Activated CD4-positive, alpha-beta T cell treated with anti-CD3 and anti-CD28 coated beads, Interleukin-2, amount 10 ng/mL, durations not matched to agents 24 days and 14 days (primary cell): ENCODE results near the gene HOXB9. TPM values are rescaled to one million over a fixed set of nuclear protein-coding genes. Genes with fewer than 3 reads are reported as not detected.
A peak's percentile ranks its signal among the peaks of the same experiment; 100 is the strongest.

Experiments used
- DNase-seq: peaks from one replicate; pipeline ENCODE4 v3.0.0; 2022
- H3K27ac Mint-ChIP-seq: one replicate; pipeline ENCODE4 v1.8.0; 2022; ENCODE audit warnings: mild to moderate bottlenecking, mixed read lengths
- H3K27me3 Mint-ChIP-seq: one replicate; pipeline ENCODE4 v1.8.0; 2022; ENCODE audit warnings: mixed read lengths
- H3K36me3 Mint-ChIP-seq: one replicate; pipeline ENCODE4 v1.8.0; 2022; ENCODE audit warnings: low read depth, mild to moderate bottlenecking, mixed read lengths
- H3K4me1 Mint-ChIP-seq: one replicate; pipeline ENCODE4 v1.8.0; 2021; ENCODE audit warnings: mixed read lengths
- H3K4me3 Mint-ChIP-seq: one replicate; pipeline ENCODE4 v1.8.0; 2022; ENCODE audit warnings: mild to moderate bottlenecking, moderate library complexity, mixed read lengths
- H3K9me3 Mint-ChIP-seq: one replicate; pipeline ENCODE4 v1.8.0; 2021; ENCODE audit warnings: mixed read lengths
- intact Hi-C: fragments of 100-400 bp; cut with micrococcal nuclease; formaldehyde crosslinking; loops from one replicate; pipeline ENCODE4 v1.15.1; 2023
- total RNA-seq: library from RNA; stranded (reverse); gene quantifications from 2 replicates; pipeline ENCODE4 v1.2.3, GENCODE V29; 2022

The HOXB9 gene
- total RNA-seq, 1 donor from 2014 or later = 0.30 TPM

DNA sequence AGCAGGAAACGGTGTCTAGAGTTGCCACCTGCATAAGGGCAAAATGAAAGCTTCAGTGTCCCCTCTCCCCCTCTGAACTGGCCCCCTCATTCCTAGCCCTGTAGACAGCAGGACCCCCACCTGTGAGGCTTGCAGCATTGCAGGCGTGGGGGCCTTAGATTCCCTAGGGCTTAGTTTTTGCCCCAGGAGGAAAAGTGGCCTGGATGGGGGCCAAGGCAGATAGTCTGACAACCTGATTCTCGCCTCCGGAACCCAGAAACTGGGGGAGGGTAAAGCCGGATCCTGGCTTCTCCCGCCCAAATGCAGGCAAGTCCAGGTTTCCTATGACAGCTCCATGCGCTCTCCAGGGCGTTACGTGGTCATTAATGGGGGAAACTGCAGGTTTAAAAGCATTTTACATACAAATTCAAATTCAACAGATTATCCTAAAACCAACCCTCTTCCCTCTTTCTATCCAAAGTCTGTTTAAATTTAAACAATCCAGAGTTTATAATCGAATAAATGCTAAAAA is 20.7 kb downstream of the HOXB9 start:
- intact Hi-C loops = no loop called here
- peaks cover 82% of the 10 kb centered on the region for H3K27me3 Mint-ChIP-seq
- DNase-seq = no peak
- H3K4me1 Mint-ChIP-seq = peaks cover 19% of the 10 kb centered on the region
- H3K9me3 Mint-ChIP-seq = no peaks in the 10 kb centered on the region
- no peak overlapping the region for H3K4me3 Mint-ChIP-seq
- H3K36me3 Mint-ChIP-seq = no peaks in the 10 kb centered on the region
- H3K27ac Mint-ChIP-seq = no peak overlapping the region

DNA sequence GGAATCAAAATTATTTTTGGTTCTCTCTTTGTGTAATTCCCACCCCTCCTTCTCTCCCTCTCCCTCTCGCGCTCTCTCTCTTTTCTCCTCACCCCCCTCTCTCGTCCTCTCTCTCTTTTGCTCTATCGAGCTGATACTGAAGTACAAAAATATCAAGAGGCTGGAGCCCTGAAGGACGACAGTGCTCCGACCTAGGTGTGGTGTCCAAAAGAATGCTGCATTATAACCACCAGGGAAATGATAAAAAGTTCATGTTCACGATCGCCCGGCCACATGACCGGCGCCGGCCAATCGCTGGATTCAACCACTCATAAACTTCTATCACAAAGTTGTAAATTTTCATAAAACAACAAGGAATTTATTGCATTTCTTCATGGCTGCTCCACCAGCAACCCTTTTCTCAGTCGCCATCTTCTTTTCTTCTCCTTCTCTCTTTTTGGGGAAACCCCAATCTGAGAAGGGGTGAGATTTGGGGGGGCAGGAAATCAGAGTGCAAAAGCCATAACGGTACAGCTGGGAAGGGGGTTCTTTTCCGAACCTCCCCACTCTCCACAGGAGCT is 21.3 kb downstream of the HOXB9 start, which contains the start of gene HOXB6:
HOXB6 (minus strand) TSS at position 217 of the 560 bp plus-strand sequence. CDS start 6,836 bp downstream, outside the sequence.
- intact Hi-C loops = no loop called here
- no peak within 1 kb of the TSS for H3K27ac Mint-ChIP-seq
- H3K36me3 Mint-ChIP-seq = no peaks in the 10 kb centered on the region
- peaks cover 87% of the 10 kb centered on the region for H3K27me3 Mint-ChIP-seq
- peaks cover 19% of the 10 kb centered on the region for H3K4me1 Mint-ChIP-seq
- DNase-seq = no peak
- peak within 1 kb of the TSS; percentile 21 for H3K4me3 Mint-ChIP-seq
- no peaks in the 10 kb centered on the region for H3K9me3 Mint-ChIP-seq

DNA sequence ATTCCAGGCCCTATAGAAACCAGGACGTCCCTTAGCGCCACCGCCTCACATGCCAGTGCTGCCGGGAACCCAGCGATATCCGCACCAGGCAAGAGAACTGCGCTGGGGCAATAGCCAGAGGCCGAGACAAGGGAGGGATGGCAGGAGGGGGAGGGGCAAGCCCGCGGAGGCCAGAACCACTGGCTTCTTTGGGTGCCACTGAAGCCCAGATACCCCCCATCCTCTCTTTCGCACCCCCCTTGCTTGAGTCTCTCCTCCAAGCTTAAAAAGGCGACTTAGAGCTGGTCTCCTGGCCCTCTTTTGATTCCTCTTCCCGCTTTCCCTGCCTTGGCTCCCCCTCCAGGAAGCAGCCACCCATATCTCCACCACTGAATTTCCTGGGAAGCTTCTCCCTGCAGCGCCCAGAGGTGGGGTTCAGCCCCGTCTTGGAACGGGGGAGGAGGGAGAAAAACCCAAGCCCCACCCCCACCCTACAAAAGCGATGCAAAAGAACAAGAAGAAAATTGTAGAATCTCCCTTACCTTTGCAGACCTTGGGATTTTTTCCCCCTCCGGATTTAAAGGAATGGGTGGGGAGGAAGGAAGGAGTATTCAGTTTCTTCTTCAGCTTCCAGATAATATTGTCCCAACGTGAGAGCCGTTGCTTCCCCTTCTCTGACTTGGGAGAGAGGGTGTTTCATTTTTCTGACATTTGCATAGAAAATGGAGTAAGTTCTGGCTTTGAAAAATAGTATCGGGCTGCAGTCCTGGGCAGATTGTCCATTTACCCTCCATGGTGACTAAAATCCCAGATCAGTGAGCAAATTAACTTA is 22.0 kb downstream of the HOXB9 start:
- H3K4me3 Mint-ChIP-seq = no peak overlapping the region
- no peaks in the 10 kb centered on the region for H3K9me3 Mint-ChIP-seq
- no peak overlapping the region for H3K27ac Mint-ChIP-seq
- no peaks in the 10 kb centered on the region for H3K36me3 Mint-ChIP-seq
- DNase-seq = no peak
- H3K4me1 Mint-ChIP-seq = peaks cover 19% of the 10 kb centered on the region
- intact Hi-C loops = no loop called here
- peaks cover 87% of the 10 kb centered on the region for H3K27me3 Mint-ChIP-seq

DNA sequence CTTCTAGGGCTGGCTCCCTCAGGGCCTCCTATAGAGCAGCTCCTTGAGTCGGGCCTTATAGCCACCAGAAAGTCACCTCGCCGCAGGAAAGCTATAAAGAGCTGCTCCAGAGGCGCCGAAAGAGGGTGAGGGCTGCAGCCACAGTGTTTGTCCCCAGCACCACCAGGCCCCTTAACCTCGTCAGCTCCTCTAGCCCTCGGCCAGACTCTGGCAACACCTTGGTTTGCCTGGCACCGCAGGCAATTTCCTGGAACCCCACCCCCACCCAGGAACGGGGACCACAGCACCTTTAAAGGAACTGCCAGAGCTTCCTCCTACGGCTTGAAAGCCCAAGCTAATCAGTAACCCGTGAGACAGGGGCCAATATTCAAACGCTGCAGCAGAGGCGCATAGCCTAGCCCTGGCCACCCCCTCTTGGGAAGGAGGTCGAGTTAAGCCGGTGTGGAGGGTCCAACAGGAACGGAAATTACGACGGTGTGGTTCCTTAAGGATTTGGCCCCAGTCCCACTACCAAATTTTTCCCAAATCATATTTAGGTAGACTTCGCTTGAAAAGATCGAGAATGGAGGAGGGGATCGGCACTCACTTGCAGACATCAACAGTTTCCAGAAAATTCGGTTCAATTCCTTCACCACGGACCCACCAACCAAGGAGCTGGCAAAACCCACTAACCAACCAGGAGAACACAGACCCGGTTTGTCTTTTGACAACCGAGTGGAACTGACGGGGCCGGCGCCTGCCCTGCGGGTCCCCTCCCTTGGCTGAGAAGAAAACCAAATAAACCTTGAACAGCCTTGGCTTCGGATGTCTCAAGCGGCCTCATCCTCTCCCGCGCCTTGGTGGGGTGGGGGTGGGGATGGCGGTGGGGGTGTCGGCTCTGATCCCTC is 24.4 kb downstream of the HOXB9 start:
- peaks cover 90% of the 10 kb centered on the region for H3K27me3 Mint-ChIP-seq
- H3K4me3 Mint-ChIP-seq = no peak overlapping the region
- H3K4me1 Mint-ChIP-seq = peaks cover 36% of the 10 kb centered on the region
- no peaks in the 10 kb centered on the region for H3K9me3 Mint-ChIP-seq
- H3K27ac Mint-ChIP-seq = no peak overlapping the region
- H3K36me3 Mint-ChIP-seq = no peaks in the 10 kb centered on the region
- no peak for DNase-seq
- intact Hi-C loops = no loop called here

DNA sequence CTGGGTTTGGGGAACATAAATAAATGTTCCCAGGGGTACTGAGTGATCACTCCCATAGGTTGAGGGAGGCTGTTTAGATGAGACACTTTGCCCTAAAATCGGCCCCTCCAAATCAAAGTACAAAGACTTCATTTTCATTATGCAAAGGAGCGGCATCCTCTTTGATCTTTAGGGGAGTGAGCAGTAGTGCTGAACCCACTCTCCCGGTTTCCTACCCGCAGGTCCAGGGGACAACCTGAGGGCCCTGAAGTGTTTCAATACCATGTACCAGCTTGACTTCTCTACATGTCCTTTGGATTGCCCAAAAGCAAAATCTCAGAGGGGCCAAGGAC is 25.0 kb downstream of the HOXB9 start:
- no peak overlapping the region for H3K27ac Mint-ChIP-seq
- H3K9me3 Mint-ChIP-seq = no peaks in the 10 kb centered on the region
- H3K36me3 Mint-ChIP-seq = no peaks in the 10 kb centered on the region
- H3K4me1 Mint-ChIP-seq = peaks cover 42% of the 10 kb centered on the region
- DNase-seq = no peak
- intact Hi-C loops = no loop called here
- H3K4me3 Mint-ChIP-seq = no peak overlapping the region
- H3K27me3 Mint-ChIP-seq = peaks cover 91% of the 10 kb centered on the region

DNA sequence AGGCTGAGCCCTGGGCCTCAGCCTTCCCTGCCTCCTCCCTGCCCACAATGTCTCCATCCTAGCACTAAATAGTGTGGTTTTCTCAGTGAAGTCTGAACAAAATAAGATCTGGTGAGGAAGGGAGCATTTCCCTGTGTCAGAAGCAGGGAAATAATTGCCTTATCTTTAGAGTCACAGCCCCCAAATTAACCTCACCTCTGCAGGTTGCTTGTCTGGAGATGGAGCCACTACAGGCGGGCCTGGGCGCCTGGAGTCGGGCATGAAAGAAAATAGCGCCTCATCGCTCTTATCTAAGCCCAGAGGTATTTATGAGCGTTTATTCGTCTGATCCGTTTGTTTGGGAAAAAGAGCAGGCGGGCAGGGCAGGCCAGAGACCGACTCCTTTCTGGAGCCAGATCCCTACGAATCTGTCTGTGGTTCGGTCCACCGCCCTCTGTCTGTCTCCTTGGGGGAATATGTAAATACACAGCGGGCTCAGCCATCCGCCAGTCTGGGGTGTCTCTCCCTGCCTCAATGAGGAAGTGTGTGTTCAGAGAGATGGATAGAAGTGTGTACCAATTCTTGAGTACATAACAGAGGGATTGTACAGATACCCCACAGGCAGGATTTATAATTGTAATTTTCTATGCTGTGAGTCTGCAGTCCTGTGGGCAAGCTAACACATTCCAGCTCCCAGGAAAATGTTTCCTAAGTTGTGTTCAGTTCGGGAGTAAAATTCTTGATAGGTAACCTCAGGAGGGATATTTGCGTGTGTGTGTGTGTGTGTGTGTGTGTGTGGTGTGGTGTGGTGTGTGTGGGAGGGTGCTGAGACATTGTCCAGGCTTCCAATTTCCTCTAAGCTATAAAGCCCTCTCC is 25.7 kb downstream of the HOXB9 start:
- Mint-ChIP-seq H3K36me3 (no peaks in the 10 kb centered on the region), H3K27me3 (peaks cover 93% of the 10 kb centered on the region), H3K9me3 (no peaks in the 10 kb centered on the region), H3K4me3 (no peak overlapping the region), H3K4me1 (peaks cover 44% of the 10 kb centered on the region), H3K27ac (no peak overlapping the region)
- DNase-seq = no peak
- intact Hi-C loops = no loop called here

DNA sequence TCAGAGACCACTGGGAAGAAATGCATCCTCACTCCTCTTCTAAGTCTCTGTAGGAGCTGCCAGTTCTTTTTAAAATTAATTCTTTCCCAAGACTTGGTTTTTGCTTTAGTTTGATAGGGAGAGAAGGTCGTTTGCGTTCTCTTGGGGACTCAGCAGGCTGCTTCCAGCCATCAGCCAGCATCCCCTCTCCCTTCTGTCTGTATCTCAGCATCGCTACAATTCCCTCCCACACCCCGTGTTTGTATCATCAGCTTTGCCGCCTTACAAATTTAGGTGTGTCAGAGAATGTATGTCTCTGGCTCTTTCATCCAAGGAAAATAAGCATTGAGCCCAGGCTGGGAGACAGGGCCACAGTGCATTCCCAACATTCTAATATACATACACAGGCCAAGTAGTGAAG is 26.8 kb downstream of the HOXB9 start:
- Mint-ChIP-seq H3K9me3 (no peaks in the 10 kb centered on the region), H3K4me3 (no peak overlapping the region), H3K27ac (no peak overlapping the region), H3K4me1 (peaks cover 42% of the 10 kb centered on the region), H3K36me3 (no peaks in the 10 kb centered on the region), H3K27me3 (peaks cover 90% of the 10 kb centered on the region)
- intact Hi-C loops = loop anchor here (5.0 to 10.0 kb wide), 4 partner anchors 123 to 495 kb away; partner anchors contain the start of genes CBX1, PRAC1, PRAC2 and SNX11
- no peak for DNase-seq

DNA sequence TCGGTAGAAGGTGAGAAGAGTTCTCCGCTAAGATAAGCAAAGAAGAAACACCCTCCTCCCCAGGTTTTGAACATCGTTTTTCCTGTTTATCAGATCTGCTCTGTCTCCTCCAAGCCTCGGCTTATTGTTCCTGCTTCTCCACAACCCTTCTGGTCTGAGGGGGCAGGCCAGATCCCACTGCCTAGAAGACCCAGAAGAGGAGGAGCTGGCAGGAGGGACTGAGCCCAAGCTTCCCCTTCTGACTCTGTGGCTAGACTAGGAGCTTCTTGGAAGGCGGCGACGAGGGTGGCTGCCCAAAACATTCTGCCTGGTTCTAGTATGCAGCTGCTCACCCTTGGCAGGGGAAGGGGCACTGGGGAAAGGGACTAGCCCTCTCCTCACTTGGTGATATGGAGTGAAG is 27.4 kb downstream of the HOXB9 start:
- H3K27me3 Mint-ChIP-seq = peaks cover 90% of the 10 kb centered on the region
- peak overlapping the region; percentile 71 for H3K4me3 Mint-ChIP-seq
- peaks cover 45% of the 10 kb centered on the region for H3K4me1 Mint-ChIP-seq
- no peak for DNase-seq
- intact Hi-C loops = loop anchor here (5.0 to 10.0 kb wide), 4 partner anchors 124 to 494 kb away; partner anchors contain the start of genes CBX1, PRAC1, PRAC2 and SNX11
- H3K36me3 Mint-ChIP-seq = no peaks in the 10 kb centered on the region
- no peak overlapping the region for H3K27ac Mint-ChIP-seq
- no peaks in the 10 kb centered on the region for H3K9me3 Mint-ChIP-seq

DNA sequence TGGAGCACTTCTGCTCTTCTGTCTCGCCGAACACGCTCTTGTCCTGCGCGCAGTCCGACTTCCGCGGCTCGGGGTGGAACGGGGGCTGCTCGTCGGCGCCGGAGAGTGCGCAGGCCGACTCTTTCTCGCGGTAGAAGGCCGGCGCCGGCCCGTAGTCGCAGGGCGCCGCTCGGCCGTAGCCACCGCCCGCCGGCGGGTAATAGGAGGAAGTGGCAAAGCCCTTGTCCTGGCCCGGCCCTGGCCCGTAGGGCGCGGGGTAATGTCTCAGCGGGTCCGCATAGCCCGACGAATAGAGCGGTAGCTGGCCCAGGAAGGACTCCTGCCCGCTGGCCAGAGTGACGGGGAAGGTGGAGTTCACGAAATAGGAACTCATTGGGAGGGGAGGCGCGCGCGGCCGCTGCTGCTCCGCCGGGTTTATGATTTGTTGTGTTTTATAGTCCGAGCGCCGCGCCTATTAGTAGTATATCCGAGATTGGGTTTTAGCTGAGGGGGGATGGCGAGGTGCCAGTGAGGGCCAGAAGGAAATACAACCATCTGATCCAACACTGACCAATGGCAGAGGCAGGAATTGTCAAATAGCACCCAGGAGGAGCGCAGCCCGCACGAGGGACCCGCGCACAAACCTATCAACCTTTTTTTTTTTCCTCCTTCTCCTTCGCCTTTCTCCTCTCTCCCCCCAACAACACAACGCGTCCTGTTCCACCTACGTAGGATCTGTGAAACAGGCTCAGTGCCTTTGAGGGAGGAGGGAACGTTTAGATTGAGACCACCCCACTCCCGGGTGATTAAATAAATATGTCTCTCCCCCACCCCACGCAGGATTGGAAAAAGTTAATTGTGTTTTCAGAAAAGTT is 28.2 kb downstream of the HOXB9 start:
- peak overlapping the region; percentile 71 for H3K4me3 Mint-ChIP-seq
- peaks cover 46% of the 10 kb centered on the region for H3K4me1 Mint-ChIP-seq
- peaks cover 89% of the 10 kb centered on the region for H3K27me3 Mint-ChIP-seq
- peak; percentile 86 for DNase-seq
- intact Hi-C loops = loop anchor here (1.0 to 10.0 kb wide), 6 partner anchors 13 to 493 kb away; partner anchors contain the start of genes CBX1, HOXB7, PRAC1 and PRAC2
- peak overlapping the region; percentile 34 for H3K27ac Mint-ChIP-seq
- no peaks in the 10 kb centered on the region for H3K36me3 Mint-ChIP-seq
- H3K9me3 Mint-ChIP-seq = no peaks in the 10 kb centered on the region

DNA sequence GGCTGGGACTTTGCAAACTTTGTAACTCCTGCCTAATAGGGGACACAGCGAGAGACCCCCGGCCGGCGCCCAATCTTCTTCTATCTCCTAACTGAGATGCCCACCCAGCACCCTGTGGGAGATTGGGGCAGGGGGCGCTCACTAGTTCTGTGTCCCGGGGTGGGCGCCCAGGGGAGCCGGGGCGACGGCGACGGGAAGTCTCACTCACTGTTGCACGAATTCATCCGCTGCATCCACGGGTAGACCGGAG is 28.7 kb downstream of the HOXB9 start:
- Mint-ChIP-seq H3K27me3 (peaks cover 89% of the 10 kb centered on the region), H3K36me3 (no peaks in the 10 kb centered on the region), H3K4me3 (peak overlapping the region; percentile 71), H3K4me1 (peaks cover 46% of the 10 kb centered on the region), H3K9me3 (no peaks in the 10 kb centered on the region), H3K27ac (peak overlapping the region; percentile 34)
- intact Hi-C loops = loop anchor here (1.0 to 10.0 kb wide), 6 partner anchors 13 to 493 kb away; partner anchors contain the start of genes CBX1, HOXB7, PRAC1 and PRAC2
- no peak for DNase-seq

DNA sequence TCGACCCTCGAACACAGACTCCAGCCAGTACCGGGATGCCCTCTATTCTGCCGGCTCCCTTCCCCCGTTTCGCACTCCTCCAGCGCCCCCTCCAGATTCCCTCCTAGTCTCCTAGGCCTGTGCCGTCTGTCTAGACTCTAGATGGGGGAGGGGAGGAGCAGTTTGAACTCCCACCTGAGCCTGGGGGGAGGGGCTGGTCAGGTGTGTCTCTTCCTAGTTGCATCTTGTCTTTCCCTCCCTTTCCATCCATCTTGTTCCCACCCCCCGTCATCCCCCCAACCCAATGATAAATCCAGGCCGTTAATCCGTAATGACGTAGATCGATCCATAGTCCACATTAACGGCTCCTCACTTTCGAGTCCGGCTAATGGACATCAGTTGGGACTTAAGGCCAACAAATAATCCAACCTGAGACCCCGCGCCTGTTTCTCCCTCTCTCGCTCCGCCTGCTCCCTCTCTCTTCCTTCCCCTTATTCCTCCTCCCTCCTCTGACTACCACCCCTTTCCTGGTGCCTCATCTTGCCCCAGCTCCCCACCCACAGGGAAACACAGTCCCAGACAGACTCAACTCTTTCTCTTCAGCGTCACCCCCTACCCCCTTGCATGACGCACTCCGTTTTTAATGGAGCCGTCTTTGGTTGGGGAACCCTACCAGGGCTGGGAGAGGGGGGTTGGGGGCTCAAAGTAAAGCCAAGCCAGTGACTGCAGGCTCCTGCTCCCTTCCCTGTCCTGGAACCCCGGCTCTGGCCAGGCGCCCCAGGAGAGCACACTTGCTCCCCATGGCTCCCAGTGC is 29.2 kb downstream of the HOXB9 start:
- Mint-ChIP-seq H3K27ac (peak overlapping the region; percentile 81), H3K27me3 (peaks cover 89% of the 10 kb centered on the region), H3K36me3 (no peaks in the 10 kb centered on the region), H3K4me3 (peak overlapping the region; percentile 71), H3K9me3 (no peaks in the 10 kb centered on the region), H3K4me1 (peaks cover 44% of the 10 kb centered on the region)
- no peak for DNase-seq
- intact Hi-C loops = loop anchor here (1.0 to 10.0 kb wide), 6 partner anchors 14 to 492 kb away; partner anchors contain the start of genes CBX1, HOXB7, PRAC1 and PRAC2
